ENCODE results near the gene MYO7A.

MYO7A gene

GRCh38 chr11:77200351-77201268 is 72.6 kb downstream of the MYO7A start:
- no peak for DNase-seq (ENCODE audit: low spot score)

- DNase-seq (ENCODE audit: low spot score): no peak
Observed at GRCh38 chr11:77201370-77201769, 73.3 kb downstream of the MYO7A start.

- no peak for DNase-seq (ENCODE audit: low spot score)
Observed at GRCh38 chr11:77201991-77202841, 74.2 kb downstream of the MYO7A start.

- DNase-seq (ENCODE audit: low spot score): no peak
Observed at GRCh38 chr11:77202941-77203900, 75.2 kb downstream of the MYO7A start.

- no peak for DNase-seq (ENCODE audit: low spot score)
Observed at GRCh38 chr11:77203901-77204753, 76.1 kb downstream of the MYO7A start.

GRCh38 chr11:77204754-77205466 is 76.9 kb downstream of the MYO7A start:
- no peak for DNase-seq (ENCODE audit: low spot score)

GRCh38 chr11:77205467-77206263 is 77.6 kb downstream of the MYO7A start:
- no peak for DNase-seq (ENCODE audit: low spot score)

- no peak for DNase-seq (ENCODE audit: low spot score)
Observed at GRCh38 chr11:77206264-77207018, 78.4 kb downstream of the MYO7A start.

- no peak for DNase-seq (ENCODE audit: low spot score)
Observed at GRCh38 chr11:77207019-77207485, 79.0 kb downstream of the MYO7A start.

- no peak for DNase-seq (ENCODE audit: low spot score)
Observed at GRCh38 chr11:77207618-77208313, 79.7 kb downstream of the MYO7A start.

- no peak for DNase-seq (ENCODE audit: low spot score)
Observed at GRCh38 chr11:77208535-77208934, 80.5 kb downstream of the MYO7A start.

GRCh38 chr11:77209663-77210062 is 81.6 kb downstream of the MYO7A start:
- no peak for DNase-seq (ENCODE audit: low spot score)

- no peak for DNase-seq (ENCODE audit: low spot score)
Observed at GRCh38 chr11:77211040-77211451, 83.0 kb downstream of the MYO7A start.

GRCh38 chr11:77211594-77212251 is 83.7 kb downstream of the MYO7A start:
- DNase-seq (ENCODE audit: low spot score): no peak

- DNase-seq (ENCODE audit: low spot score): no peak
Observed at GRCh38 chr11:77212314-77213007, 84.4 kb downstream of the MYO7A start.

GRCh38 chr11:77213029-77213579 is 85.1 kb downstream of the MYO7A start:
- no peak for DNase-seq (ENCODE audit: low spot score)

Measured in globus pallidus (tissue), 1 donor.